Peyer's patch (tissue), 4 donors: ENCODE results near the gene CRKL.

Experiments used
- CTCF ChIP-seq, 6 experiments: fragments of 450-650 bp in 4 of 6; fragments of 200-600 bp in 2 of 6; sonication (generic) in 1 of 6; IDR thresholded peaks; one replicate each; pipeline ENCODE4 v1.5.1; 2017 to 2019; ENCODE audit warnings: antibody characterized with exemption in 6 of 6, mild to moderate bottlenecking in 3 of 6, moderate library complexity in 1 of 6
- POLR2A ChIP-seq, 2 donors: fragments of 450-650 bp; IDR thresholded peaks; one replicate each; pipeline ENCODE4 v1.5.1; 2017; ENCODE audit warnings: antibody characterized with exemption in 2 of 2, mild to moderate bottlenecking in 2 of 2, moderate library complexity in 2 of 2

- TF ChIP-seq CTCF (IDR thresholded peaks at IDR 0.05) (no peak), POLR2A (IDR thresholded peaks at IDR 0.05) (no peak)
Measured at GRCh38 chr22:20980523-20980922, 63.3 kb downstream of the CRKL start.
